RWPE1 (cell line): ENCODE data around the gene PAX9.

Source experiments
- CTCF ChIA-PET: fragments of 350-600 bp; sonication (Branson Sonifier 250); formaldehyde crosslinking; extraction: SDS; loops from one replicate; lab custom pipeline; 2021; lab: Yijun Ruan, JAX
- POLR2A ChIA-PET: fragments of 400-600 bp; formaldehyde crosslinking; extraction: SDS; loops from one replicate; lab custom pipeline; 2020; ENCODE audit warnings: antibody characterized with exemption; ENCODE audit not compliant: low non-redundant PET; lab: Yijun Ruan, JAX
- DNase-seq: peaks from one replicate; pipeline ENCODE4 v3.0.0; 2012; ENCODE audit warnings: low spot score
- H3K27ac ChIP-seq: fragments of 450-650 bp; 2 replicates; pipeline ENCODE4 v1.5.1; 2017
- TF ChIP-seq, protein P1 (sequence below): fragments of 450-650 bp; conservative IDR thresholded peaks from 2 replicates; pipeline ENCODE4 v1.5.1; 2017; ENCODE audit warnings: low read depth, mild to moderate bottlenecking

PAX9 gene

DNA sequence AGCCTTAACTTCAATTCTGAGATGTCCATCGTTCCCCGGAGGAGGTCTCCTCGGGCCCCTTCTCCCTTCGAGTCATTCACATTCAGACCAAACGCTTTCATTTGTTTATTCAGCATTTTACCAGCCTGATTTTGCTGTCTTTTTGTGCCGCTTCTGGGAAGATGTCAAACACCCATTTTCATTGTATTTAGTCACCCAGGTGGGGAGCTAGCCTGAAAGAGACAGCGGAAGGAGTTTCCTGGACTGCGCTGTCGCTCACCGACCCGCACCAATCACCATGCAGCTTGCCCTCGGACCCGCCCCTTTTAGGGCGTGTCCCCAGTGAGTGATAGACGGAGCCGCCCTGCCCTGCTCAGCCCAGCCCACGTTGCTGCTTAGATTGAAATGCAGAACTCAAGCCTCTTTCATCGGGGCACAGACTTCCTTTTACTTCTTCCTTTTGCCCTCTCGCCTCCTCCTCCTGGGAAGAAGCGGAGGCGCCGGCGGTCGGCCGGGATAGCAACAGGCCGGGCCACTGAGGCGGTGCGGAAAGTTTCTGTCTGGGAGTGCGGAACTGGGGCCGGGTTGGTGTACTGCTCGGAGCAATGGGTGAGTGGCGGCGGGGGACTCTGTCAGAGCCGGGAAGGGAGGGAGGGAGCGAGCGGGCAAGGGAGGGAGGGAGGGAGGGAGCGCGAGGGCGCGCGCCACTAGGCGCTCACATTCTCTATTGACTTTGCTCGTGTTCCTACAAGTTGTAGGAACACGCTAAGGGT, at the start of gene PAX9:
PAX9 (plus strand) TSS at position 355 of the 752 bp plus-strand sequence; CDS start at position 585, 230 bp downstream.
- TF ChIP-seq, protein P1, sequence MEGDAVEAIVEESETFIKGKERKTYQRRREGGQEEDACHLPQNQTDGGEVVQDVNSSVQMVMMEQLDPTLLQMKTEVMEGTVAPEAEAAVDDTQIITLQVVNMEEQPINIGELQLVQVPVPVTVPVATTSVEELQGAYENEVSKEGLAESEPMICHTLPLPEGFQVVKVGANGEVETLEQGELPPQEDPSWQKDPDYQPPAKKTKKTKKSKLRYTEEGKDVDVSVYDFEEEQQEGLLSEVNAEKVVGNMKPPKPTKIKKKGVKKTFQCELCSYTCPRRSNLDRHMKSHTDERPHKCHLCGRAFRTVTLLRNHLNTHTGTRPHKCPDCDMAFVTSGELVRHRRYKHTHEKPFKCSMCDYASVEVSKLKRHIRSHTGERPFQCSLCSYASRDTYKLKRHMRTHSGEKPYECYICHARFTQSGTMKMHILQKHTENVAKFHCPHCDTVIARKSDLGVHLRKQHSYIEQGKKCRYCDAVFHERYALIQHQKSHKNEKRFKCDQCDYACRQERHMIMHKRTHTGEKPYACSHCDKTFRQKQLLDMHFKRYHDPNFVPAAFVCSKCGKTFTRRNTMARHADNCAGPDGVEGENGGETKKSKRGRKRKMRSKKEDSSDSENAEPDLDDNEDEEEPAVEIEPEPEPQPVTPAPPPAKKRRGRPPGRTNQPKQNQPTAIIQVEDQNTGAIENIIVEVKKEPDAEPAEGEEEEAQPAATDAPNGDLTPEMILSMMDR, result no peak

DNA sequence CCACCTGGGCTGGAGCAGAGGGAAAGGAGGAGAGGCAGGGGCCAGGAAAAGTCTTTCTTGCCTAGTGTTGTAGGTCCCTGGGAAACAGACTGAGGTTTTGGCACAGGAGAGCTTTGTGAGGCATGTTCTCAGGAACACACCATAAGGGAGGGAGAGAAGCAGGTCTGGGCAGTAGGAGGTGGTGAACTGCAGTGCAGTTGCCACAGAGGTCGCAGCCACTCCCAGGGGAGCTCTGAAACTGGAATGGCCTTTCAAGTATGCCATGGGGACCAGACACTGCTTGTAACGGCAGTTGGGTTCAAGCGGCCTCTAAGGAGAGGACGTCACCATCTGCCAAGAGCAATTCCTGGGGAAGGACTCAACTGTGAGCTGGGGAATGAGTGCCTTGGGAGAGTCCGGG, 43.8 kb upstream of the PAX9 start:
- TF ChIP-seq, protein P1, result no peak
- ChIA-PET POLR2A (no interaction called here), CTCF (no interaction called here)
- no peak for DNase-seq
- no peak overlapping the region for H3K27ac ChIP-seq

More for the DNA sequence above, at the start of gene PAX9:
- ChIA-PET POLR2A (no interaction called here), CTCF (interaction anchor here (0.6 to 1.3 kb wide), 2 partner anchors 280 to 488 kb away, joined by 3 to 4 read pairs; no protein-coding TSS in a partner anchor)
- peak; percentile 95 for DNase-seq
- peak within 1 kb of the TSS; percentile 72 for H3K27ac ChIP-seq

DNA sequence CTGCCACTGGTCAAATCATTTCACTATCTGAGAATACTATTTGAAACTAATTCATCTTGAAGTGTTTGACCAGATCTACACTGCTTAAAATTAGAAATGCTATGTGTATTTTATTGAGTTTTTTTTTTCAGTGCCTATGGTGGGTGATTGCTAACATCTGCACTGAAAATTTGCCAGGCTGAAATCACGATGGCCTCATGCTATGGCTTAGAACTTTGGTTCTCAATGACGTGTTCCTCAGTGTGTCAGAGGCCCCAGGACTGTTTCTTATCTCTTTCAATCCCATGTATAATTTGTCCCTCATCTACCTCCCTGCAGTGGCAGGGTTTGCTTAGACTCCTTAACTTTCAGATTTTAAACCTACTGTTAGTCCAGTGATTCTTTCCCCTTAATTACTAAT, 43.0 kb upstream of the PAX9 start:
- DNase-seq, result no peak
- ChIA-PET CTCF (no interaction called here), POLR2A (no interaction called here)
- TF ChIP-seq, protein P1, result no peak
- no peak overlapping the region for H3K27ac ChIP-seq

DNA sequence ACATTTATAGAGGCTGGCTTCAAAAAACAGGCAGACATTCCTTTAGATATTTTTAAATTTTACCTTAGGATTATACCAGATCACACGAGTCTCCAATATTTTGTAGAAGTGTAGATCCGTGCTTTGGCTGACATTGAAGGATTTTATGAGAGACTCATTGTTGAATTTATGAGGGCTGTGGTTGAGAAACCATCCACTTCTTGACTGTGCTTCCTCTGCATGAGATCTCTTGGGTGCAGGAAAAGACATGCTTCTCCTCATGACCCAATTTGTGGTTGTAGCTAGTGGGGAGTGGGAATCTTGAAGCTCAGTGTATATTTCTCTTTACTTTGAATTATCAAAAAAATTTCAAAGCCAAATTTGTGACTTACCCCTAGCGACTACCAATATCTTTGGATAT, 42.5 kb upstream of the PAX9 start:
- ChIA-PET CTCF (no interaction called here), POLR2A (no interaction called here)
- no peak for DNase-seq
- TF ChIP-seq, protein P1, result no peak
- H3K27ac ChIP-seq, result no peak overlapping the region

DNA sequence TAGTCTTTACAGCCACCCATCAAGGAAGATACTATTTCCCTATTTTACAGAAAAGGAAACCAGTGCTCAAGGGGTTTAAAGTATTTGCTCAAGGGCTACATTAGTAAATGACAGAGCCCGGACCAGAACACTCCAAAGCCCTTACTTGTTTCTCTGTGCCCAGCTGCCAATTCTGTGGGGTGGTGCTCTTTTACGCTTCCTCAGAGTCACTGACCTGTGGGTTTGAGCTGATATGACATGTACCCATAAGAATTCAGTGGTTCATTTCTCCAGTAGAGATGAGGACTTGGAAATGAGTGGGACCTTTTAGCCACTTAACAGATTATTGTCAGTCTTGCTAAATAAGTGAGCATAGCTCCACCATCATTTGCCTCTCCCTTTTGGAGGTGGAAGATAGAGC, 41.8 kb upstream of the PAX9 start:
- CTCF ChIA-PET, result no interaction called here
- no peak for DNase-seq

DNA sequence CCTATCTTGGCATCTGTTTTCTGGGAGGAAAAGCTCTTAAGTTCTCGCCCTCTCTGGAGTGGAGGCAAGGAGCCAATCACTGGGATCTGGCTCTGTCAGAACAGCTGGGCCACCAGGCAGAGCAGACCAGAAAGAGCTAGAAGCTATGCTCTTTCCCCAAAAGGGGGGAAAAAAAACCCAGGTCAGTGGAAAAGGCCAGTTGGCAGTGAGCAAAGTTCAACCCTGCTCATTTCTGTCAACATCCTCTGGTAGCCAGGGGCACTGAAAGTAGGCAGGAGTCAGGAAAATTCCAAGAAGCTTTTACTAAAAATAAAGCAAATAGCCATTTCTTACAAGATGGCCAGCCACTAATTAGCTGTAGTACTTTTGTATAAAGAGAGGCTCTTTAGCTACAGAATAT, 36.6 kb upstream of the PAX9 start:
- TF ChIP-seq, protein P1, result no peak
- POLR2A ChIA-PET, result no interaction called here
- DNase-seq, result no peak
- H3K27ac ChIP-seq, result no peak overlapping the region
- CTCF ChIA-PET, result no interaction called here

More for the DNA sequence above, 41.8 kb upstream of the PAX9 start:
- no peak overlapping the region for H3K27ac ChIP-seq
- POLR2A ChIA-PET, result no interaction called here
- TF ChIP-seq, protein P1, result no peak
